Neural progenitor cell (in vitro differentiated cells): ENCODE data around the gene UHRF1. TPM values are rescaled to one million over a fixed set of nuclear protein-coding genes. Genes with fewer than 3 reads are reported as not detected.

Experiments used
- DNase-seq: peaks from one replicate; pipeline ENCODE4 v3.0.0-alpha.2; 2016; ENCODE audit warnings: low spot score
- H2AFZ ChIP-seq: fragments of 200-600 bp; sonication (generic); replicated peaks from 2 replicates; pipeline ENCODE4 v1.6.1; 2016; ENCODE audit warnings: antibody characterized with exemption
- H3F3A ChIP-seq: fragments of 200-600 bp; sonication (generic); 2 replicates; pipeline ENCODE4 v1.6.1; 2016; ENCODE audit warnings: antibody characterized with exemption, low read depth
- H3K27ac ChIP-seq: fragments of 200-600 bp; sonication (generic); 2 replicates; pipeline ENCODE4 v1.5.1; 2016; ENCODE audit warnings: mild to moderate bottlenecking
- H3K27me3 ChIP-seq: fragments of 200-600 bp; sonication (generic); 2 replicates; pipeline ENCODE4 v1.6.1; 2016; ENCODE audit warnings: mild to moderate bottlenecking, moderate library complexity
- H3K36me3 ChIP-seq: fragments of 200-600 bp; sonication (generic); 2 replicates; pipeline ENCODE4 v1.5.1; 2016
- H3K4me1 ChIP-seq: fragments of 200-600 bp; sonication (generic); 2 replicates; pipeline ENCODE4 v1.6.1; 2016; ENCODE audit warnings: mixed run types
- H3K4me2 ChIP-seq: fragments of 200-600 bp; sonication (generic); 2 replicates; pipeline ENCODE4 v1.6.1; 2016
- H3K4me3 ChIP-seq: fragments of 200-600 bp; sonication (generic); 2 replicates; pipeline ENCODE4 v1.5.1; 2016
- H3K79me2 ChIP-seq: fragments of 200-600 bp; sonication (generic); 2 replicates; pipeline ENCODE4 v1.6.1; 2016; ENCODE audit warnings: low read depth
- H3K9ac ChIP-seq: fragments of 200-600 bp; sonication (generic); 2 replicates; pipeline ENCODE4 v1.6.1; 2016
- H3K9me3 ChIP-seq: fragments of 200-600 bp; sonication (generic); 2 replicates; pipeline ENCODE4 v1.5.1; 2016; ENCODE audit warnings: low read depth
- H4K20me1 ChIP-seq: fragments of 200-600 bp; sonication (generic); 2 replicates; pipeline ENCODE4 v1.6.1; 2016; ENCODE audit warnings: low read depth
- H3K27ac Mint-ChIP-seq: 3 replicates; pipeline ENCODE4 v1.8.0; 2021; ENCODE audit warnings: mixed read lengths
- H3K27me3 Mint-ChIP-seq: 2 replicates; pipeline ENCODE4 v1.8.0; 2022; ENCODE audit warnings: low read depth, mild to moderate bottlenecking, inconsistent platforms, moderate library complexity, mixed read lengths; ENCODE audit not compliant: insufficient read depth
- H3K36me3 Mint-ChIP-seq: 3 replicates; pipeline ENCODE4 v1.8.0; 2021; ENCODE audit warnings: mixed read lengths
- H3K4me1 Mint-ChIP-seq: 3 replicates; pipeline ENCODE4 v1.8.0; 2021; ENCODE audit warnings: mixed read lengths
- H3K4me3 Mint-ChIP-seq: 3 replicates; pipeline ENCODE4 v1.8.0; 2021; ENCODE audit warnings: mild to moderate bottlenecking, moderate library complexity, mixed read lengths
- H3K9me3 Mint-ChIP-seq: 3 replicates; pipeline ENCODE4 v1.8.0; 2020; ENCODE audit warnings: mixed read lengths
- CTCF ChIP-seq: fragments of 200-600 bp; sonication (generic); IDR thresholded peaks from 2 replicates; pipeline ENCODE4 v1.5.1; 2017; ENCODE audit warnings: antibody characterized with exemption, mild to moderate bottlenecking
- EZH2 ChIP-seq: fragments of 200-600 bp; sonication (generic); IDR thresholded peaks from 2 replicates; pipeline ENCODE4 v1.6.1; 2017; ENCODE audit warnings: antibody characterized with exemption, mild to moderate bottlenecking, moderate library complexity
- EZH2phosphoT487 ChIP-seq: fragments of 200-600 bp; sonication (generic); IDR thresholded peaks from 2 replicates; pipeline ENCODE4 v1.6.1; 2017; ENCODE audit warnings: antibody characterized with exemption
- total RNA-seq: library from RNA; depleted of rRNA; stranded (reverse); fragments of >200 nt; gene quantifications from 2 replicates; pipeline ENCODE4 v1.2.3, GENCODE V29; 2015; ENCODE audit warnings: low replicate concordance

Gene UHRF1
- total RNA-seq, 1 donor from 2014 or later, result 34.1 TPM

GRCh38 chr19:4969292-4969771 lies 60.0 kb downstream of the UHRF1 start:
- peak overlapping the region; percentile 49 for H3K9ac ChIP-seq
- H4K20me1 ChIP-seq, result peaks cover 49% of the 10 kb centered on the region
- H3K27ac ChIP-seq, result no peak overlapping the region
- H3K36me3 ChIP-seq, result no peaks in the 10 kb centered on the region
- H2AFZ ChIP-seq, result no peak overlapping the region
- H3K4me2 ChIP-seq, result peak overlapping the region; percentile 91
- peaks cover 52% of the 10 kb centered on the region for H3K4me1 Mint-ChIP-seq
- peak overlapping the region; percentile 99 for H3K4me3 Mint-ChIP-seq
- H3K4me1 ChIP-seq, result peaks cover 10% of the 10 kb centered on the region
- no peak for TF ChIP-seq EZH2phosphoT487
- no peak for TF ChIP-seq EZH2
- TF ChIP-seq CTCF, result no peak
- H3K9me3 ChIP-seq, result no peaks in the 10 kb centered on the region
- H3F3A ChIP-seq, result peaks cover 46% of the 10 kb centered on the region
- H3K27ac Mint-ChIP-seq, result no peak overlapping the region
- H3K27me3 Mint-ChIP-seq, result peaks cover 5% of the 10 kb centered on the region
- peaks cover 3% of the 10 kb centered on the region for H3K36me3 Mint-ChIP-seq
- no peak for DNase-seq
- no peaks in the 10 kb centered on the region for H3K9me3 Mint-ChIP-seq
- H3K27me3 ChIP-seq, result no peaks in the 10 kb centered on the region
- peaks cover 50% of the 10 kb centered on the region for H3K79me2 ChIP-seq
- H3K4me3 ChIP-seq, result peak overlapping the region; percentile 71

- Histone ChIP-seq H3F3A (peaks cover 43% of the 10 kb centered on the region), H2AFZ (no peak overlapping the region), H3K4me1 (peaks cover 10% of the 10 kb centered on the region), H3K4me2 (peak overlapping the region; percentile 91), H3K36me3 (no peaks in the 10 kb centered on the region), H3K27ac (no peak overlapping the region), H3K4me3 (peak overlapping the region; percentile 71), H3K9ac (peak overlapping the region; percentile 49), H3K9me3 (no peaks in the 10 kb centered on the region), H3K27me3 (no peaks in the 10 kb centered on the region), H4K20me1 (peaks cover 55% of the 10 kb centered on the region), H3K79me2 (peaks cover 56% of the 10 kb centered on the region)
- peaks cover under 1% of the 10 kb centered on the region for H3K36me3 Mint-ChIP-seq
- TF ChIP-seq EZH2phosphoT487 (no peak), CTCF (no peak), EZH2 (no peak)
- peak overlapping the region; percentile 38 for H3K27ac Mint-ChIP-seq
- DNase-seq, result peak; percentile 31
- H3K27me3 Mint-ChIP-seq, result peaks cover 5% of the 10 kb centered on the region
- H3K4me1 Mint-ChIP-seq, result peaks cover 54% of the 10 kb centered on the region
- H3K4me3 Mint-ChIP-seq, result peak overlapping the region; percentile 99
- no peaks in the 10 kb centered on the region for H3K9me3 Mint-ChIP-seq
These were observed 60.7 kb downstream of the UHRF1 start for GRCh38 chr19:4969772-4970531.

- Histone ChIP-seq H3K27ac (no peak overlapping the region), H3K79me2 (peaks cover 64% of the 10 kb centered on the region), H3K9me3 (no peaks in the 10 kb centered on the region), H2AFZ (no peak overlapping the region), H3K9ac (peak overlapping the region; percentile 49), H3K4me3 (peak overlapping the region; percentile 71), H4K20me1 (peaks cover 63% of the 10 kb centered on the region), H3K27me3 (no peaks in the 10 kb centered on the region), H3K36me3 (no peaks in the 10 kb centered on the region), H3F3A (peaks cover 39% of the 10 kb centered on the region), H3K4me1 (peaks cover 10% of the 10 kb centered on the region), H3K4me2 (peak overlapping the region; percentile 91)
- H3K36me3 Mint-ChIP-seq, result no peaks in the 10 kb centered on the region
- peaks cover 57% of the 10 kb centered on the region for H3K4me1 Mint-ChIP-seq
- no peak for TF ChIP-seq EZH2phosphoT487
- no peak for TF ChIP-seq EZH2
- no peak for TF ChIP-seq CTCF
- H3K27ac Mint-ChIP-seq, result peak overlapping the region; percentile 38
- peak overlapping the region; percentile 99 for H3K4me3 Mint-ChIP-seq
- DNase-seq, result peak; percentile 65
- H3K27me3 Mint-ChIP-seq, result peaks cover 5% of the 10 kb centered on the region
- H3K9me3 Mint-ChIP-seq, result no peaks in the 10 kb centered on the region
These were observed 61.5 kb downstream of the UHRF1 start for GRCh38 chr19:4970558-4971423.
